Gastroesophageal sphincter (tissue), 4 donors: Measurements from ENCODE around the gene BRI3BP. TPM values are rescaled to one million over a fixed set of nuclear protein-coding genes. Genes with fewer than 3 reads are reported as not detected.
A peak's percentile ranks its signal among the peaks of the same experiment; 100 is the strongest.
"Not testable (repeated sequence)": the region's sequence is repeated elsewhere in the genome, so short reads cannot be mapped to it uniquely, and the experiment has no call there.

ENCODE experiments used
- ATAC-seq: fragments of 150-250 bp; one replicate; pipeline ENCODE4 v1.9.1; 2016; ENCODE audit warnings: mild to moderate bottlenecking, moderate library complexity
- H3K27ac ChIP-seq, 4 donors: fragments of 200-600 bp; sonication (generic) in 3 of 4; 1 replicate in 3 of 4; 2 replicates in 1 of 4; pipeline ENCODE4 v1.5.1; 2016 to 2019
- H3K27me3 ChIP-seq: fragments of 200-600 bp; sonication (generic); one replicate; pipeline ENCODE4 v1.5.1; 2019
- H3K36me3 ChIP-seq, 2 donors: fragments of 200-600 bp; sonication (generic); one replicate each; pipeline ENCODE4 v1.5.1; 2019; ENCODE audit warnings: control low read depth in 1 of 2
- H3K4me1 ChIP-seq, 3 donors: fragments of 200-600 bp; sonication (generic); 1 replicate in 2 of 3; 2 replicates in 1 of 3; pipeline ENCODE4 v1.5.1; 2016 to 2019; ENCODE audit warnings: control low read depth in 2 of 3
- H3K4me3 ChIP-seq, 2 donors: fragments of 200-600 bp; sonication (generic); one replicate each; pipeline ENCODE4 v1.5.1; 2019; ENCODE audit warnings: mild to moderate bottlenecking in 1 of 2, moderate library complexity in 1 of 2
- H3K9me3 ChIP-seq, 3 donors: fragments of 200-600 bp; sonication (generic); one replicate each; pipeline ENCODE4 v1.5.1; 2017 to 2019; ENCODE audit warnings: control low read depth in 2 of 3
- CTCF ChIP-seq, 4 experiments: fragments of 200-600 bp in 2 of 4; fragments of 450-650 bp in 2 of 4; sonication (generic) in 1 of 4; IDR thresholded peaks; one replicate each; pipeline ENCODE4 v1.5.1; 2017 to 2019; ENCODE audit warnings: antibody characterized with exemption in 4 of 4, mild to moderate bottlenecking in 2 of 4, moderate library complexity in 2 of 4
- EP300 ChIP-seq: sonication (generic); formaldehyde crosslinking; IDR thresholded peaks from one replicate; pipeline ENCODE4 v1.6.1; 2017; ENCODE audit warnings: antibody characterized with exemption, mild to moderate bottlenecking
- POLR2A ChIP-seq, 2 donors: fragments of 450-650 bp; IDR thresholded peaks; one replicate each; pipeline ENCODE4 v1.6.1; 2017; ENCODE audit warnings: antibody characterized with exemption in 2 of 2, mild to moderate bottlenecking in 2 of 2, moderate library complexity in 1 of 2
- POLR2AphosphoS5 ChIP-seq: sonication (generic); formaldehyde crosslinking; IDR thresholded peaks from one replicate; pipeline ENCODE4 v1.6.1; 2017; ENCODE audit warnings: antibody characterized with exemption
- WGBS, 2 donors: methylation state at CpG; one replicate each; pipeline ENCODE4 v1.1.5; 2018; ENCODE audit warnings: low coverage in 1 of 2; 5-methylcytosine and 5-hydroxymethylcytosine counted together
- small RNA-seq, 4 donors: library from RNA; depleted of rRNA; stranded (forward); fragments of <200 nt; gene quantifications; one replicate each; pipeline ENCODE3, GENCODE V24; 2016
- total RNA-seq, 4 donors: library from RNA; depleted of rRNA; stranded (reverse); fragments of >200 nt; gene quantifications; one replicate each; pipeline ENCODE4 v1.1.0, GENCODE V29; 2016

Gene BRI3BP
- total RNA-seq, 4 donors from 2014 or later: 1.9 to 3.1 (median 2.5) TPM

GRCh38 chr12:125072496-125072895 is 79.1 kb downstream of the BRI3BP start:
- Histone ChIP-seq H3K9me3 (no peaks in the 10 kb centered on the region), H3K4me1 (no peaks in the 10 kb centered on the region), H3K27me3 (no peaks in the 10 kb centered on the region), H3K4me3 (no peak overlapping the region), H3K36me3 (peaks cover 0 to 55% of the 10 kb centered on the region in 2 donors), H3K27ac (no peak overlapping the region)
- no peak for ATAC-seq
- TF ChIP-seq POLR2AphosphoS5 (no peak), CTCF (IDR thresholded peaks at IDR 0.05) (no peak), POLR2A (IDR thresholded peaks at IDR 0.05) (no peak), EP300 (no peak)
- WGBS, 2 donors: no CpG with 5 or more reads among the region's 2 CpGs

- not testable (repeated sequence) for ATAC-seq, H3K27me3 ChIP-seq, H3K4me1 ChIP-seq, H3K27ac ChIP-seq, H3K4me3 ChIP-seq, H3K9me3 ChIP-seq
- H3K36me3 ChIP-seq: peaks cover 0 to 71% of the 10 kb centered on the region in 2 donors
- 84 to 100% methylated on average over 1 to 2 of the region's 2 CpGs for WGBS, 2 donors
Observed at GRCh38 chr12:125074294-125074693, 80.8 kb downstream of the BRI3BP start.

GRCh38 chr12:125076103-125076502 is 82.7 kb downstream of the BRI3BP start:
- peaks cover 0 to 73% of the 10 kb centered on the region in 2 donors for H3K36me3 ChIP-seq
- no peaks in the 10 kb centered on the region for H3K27me3 ChIP-seq
- WGBS, 2 donors: 95 to 98% methylated on average over 4 to 6 of the region's 6 CpGs
- no peaks in the 10 kb centered on the region for H3K4me1 ChIP-seq
- H3K9me3 ChIP-seq: no peaks in the 10 kb centered on the region
- H3K27ac ChIP-seq: no peak overlapping the region
- no peak for ATAC-seq
- no peak overlapping the region for H3K4me3 ChIP-seq
- no peak for TF ChIP-seq CTCF (IDR thresholded peaks at IDR 0.05)
- TF ChIP-seq POLR2AphosphoS5: no peak
- TF ChIP-seq POLR2A (IDR thresholded peaks at IDR 0.05): no peak
- no peak for TF ChIP-seq EP300

- no peak for ATAC-seq
- WGBS, 2 donors: 82 to 91% methylated on average over 7 to 8 of the region's 10 CpGs
- peak overlapping the region in 1 of 4 donors; percentile 18 for H3K27ac ChIP-seq
Observed at GRCh38 chr12:125079084-125079483, 85.6 kb downstream of the BRI3BP start.

GRCh38 chr12:125079648-125080645 is 86.5 kb downstream of the BRI3BP start:
- Histone ChIP-seq H3K4me3 (no peak overlapping the region), H3K36me3 (peaks cover 0 to 93% of the 10 kb centered on the region in 2 donors)
- 83 to 84% methylated on average over 12 to 15 of the region's 15 CpGs for WGBS, 2 donors

More at GRCh38 chr12:125079084-125079483, 85.6 kb downstream of the BRI3BP start:
- no peak overlapping the region for H3K4me3 ChIP-seq
- peaks cover 0 to 93% of the 10 kb centered on the region in 2 donors for H3K36me3 ChIP-seq
- no peaks in the 10 kb centered on the region for H3K4me1 ChIP-seq
- H3K27me3 ChIP-seq: no peaks in the 10 kb centered on the region
- TF ChIP-seq EP300 (no peak), POLR2A (IDR thresholded peaks at IDR 0.05) (no peak), POLR2AphosphoS5 (no peak), CTCF (IDR thresholded peaks at IDR 0.05) (no peak)
- no peaks in the 10 kb centered on the region for H3K9me3 ChIP-seq

More at GRCh38 chr12:125079648-125080645, 86.5 kb downstream of the BRI3BP start:
- no peak for TF ChIP-seq POLR2AphosphoS5
- no peak for TF ChIP-seq CTCF (IDR thresholded peaks at IDR 0.05)
- no peak for TF ChIP-seq EP300
- no peak for TF ChIP-seq POLR2A (IDR thresholded peaks at IDR 0.05)
- ATAC-seq: peak; percentile 93
- Histone ChIP-seq H3K9me3 (no peaks in the 10 kb centered on the region), H3K4me1 (no peaks in the 10 kb centered on the region), H3K27ac (peak overlapping the region in 2 of 4 donors; percentile 10 to 29), H3K27me3 (no peaks in the 10 kb centered on the region)

Small RNAs within 50 kb of the gene (small RNA-seq; reads per million reads assigned to genes)
- 0 reads per million in 4 donors for gene AC122688.1

Other genes starting within 250 kb of the BRI3BP start
- 10 to 100 TPM in 3 of 4 donors, 1 to 10 TPM in 1; 6.8 to 13.9 (median 11.5) TPM for gene SCARB1, start 129.8 kb upstream of the BRI3BP start, total RNA-seq
- gene UBC, start 79.0 kb upstream of the BRI3BP start, total RNA-seq: 1,000 to 10,000 TPM; 1,376 to 1,776 (median 1,632) TPM
- 10 to 100 TPM in 2 of 4 donors, 1 to 10 TPM in 2; 8.4 to 14.6 (median 12.2) TPM for gene DHX37, start 4.5 kb upstream of the BRI3BP start, total RNA-seq
- gene AACS, start 71.8 kb downstream of the BRI3BP start, total RNA-seq: 10 to 100 TPM; 10.3 to 14.6 (median 11.8) TPM
- 1 to 10 TPM; 1.7 to 3.8 (median 2.9) TPM for gene TMEM132B, start 192.7 kb downstream of the BRI3BP start, total RNA-seq